ENCODE measurements around the gene PWP1.
A peak's percentile ranks its signal among the peaks of the same experiment; 100 is the strongest.

PWP1 gene

DNA sequence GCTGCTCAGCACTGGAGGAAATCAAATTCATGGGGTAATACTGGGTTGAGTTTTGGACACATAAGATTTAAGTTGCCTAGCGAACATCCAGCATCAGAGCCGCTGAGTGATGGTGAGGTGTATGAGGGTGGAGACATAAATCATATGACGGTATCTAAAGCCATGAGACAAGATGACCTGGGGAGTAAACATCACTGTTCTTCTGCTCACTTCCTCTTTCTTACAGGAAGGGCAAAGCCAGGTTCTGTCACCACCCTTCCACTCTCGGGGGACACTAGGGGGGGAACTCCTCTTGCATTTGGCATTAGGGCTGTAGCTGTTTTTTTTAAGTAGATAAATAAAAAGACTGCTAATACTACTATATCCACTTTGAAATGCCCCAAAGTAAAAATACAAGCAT, 51.3 kb downstream of the PWP1 start:
- no peak for DNase-seq

GRCh38 chr12:107748472-107748871, 62.9 kb downstream of the PWP1 start:
- no peak for DNase-seq

DNA sequence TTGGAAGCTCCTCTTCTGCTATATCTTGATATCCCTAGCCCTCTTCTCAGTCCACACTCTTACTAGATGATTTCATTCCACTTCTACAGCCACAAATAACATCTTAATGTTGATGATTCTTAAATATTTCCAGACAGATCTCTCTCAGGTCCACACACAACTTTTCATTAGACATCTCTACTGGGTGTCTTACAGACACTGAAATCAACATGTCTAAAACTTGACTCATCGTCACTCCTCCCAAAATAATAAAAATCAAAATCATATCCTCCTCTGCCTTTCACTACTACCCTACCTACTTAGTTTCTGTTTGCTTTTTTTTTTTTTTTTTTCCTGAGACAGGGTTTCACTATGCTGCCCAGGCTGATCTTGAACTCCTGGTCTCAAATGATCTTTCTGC, 63.5 kb downstream of the PWP1 start:
- DNase-seq: no peak

DNA sequence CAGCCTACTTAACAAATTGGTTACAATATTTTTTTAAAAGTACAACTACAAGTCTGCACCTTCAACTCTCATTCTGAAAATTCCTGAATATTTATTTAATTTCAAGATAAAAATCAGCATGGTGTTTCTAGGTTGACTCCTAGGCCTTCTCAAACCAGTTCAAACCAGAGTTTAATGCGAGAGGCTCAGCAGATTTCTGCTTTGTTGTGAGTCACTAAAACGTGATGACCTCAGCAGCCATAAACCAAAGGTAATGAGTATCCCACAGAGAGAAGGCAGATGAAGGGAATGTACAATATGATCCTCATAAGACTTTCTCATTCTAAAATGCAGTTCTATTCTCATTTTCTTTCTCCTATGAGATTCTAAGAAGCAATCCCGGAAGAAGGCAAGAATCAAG, 73.8 kb downstream of the PWP1 start:
- peak in 1 of 5 donors; percentile 54 for DNase-seq

GRCh38 chr12:107760207-107760808, 74.7 kb downstream of the PWP1 start:
- peak in 3 of 5 donors; percentile 14 to 36 (median 17) for DNase-seq

- DNase-seq: peak; percentile 78 to 94 (median 82)
Measured at GRCh38 chr12:107760809-107761501, 75.4 kb downstream of the PWP1 start, which contains the start of gene PRDM4. Gene PRDM4 (minus strand): TSS chr12:107761137. CDS start chr12:107760515, 622 bp downstream.

- DNase-seq: no peak
Measured at GRCh38 chr12:107761502-107761904, 75.9 kb downstream of the PWP1 start.

Data from T-helper 1 cell (primary cell).